GM23338 (cell line): ENCODE data around the gene GSDMA. TPM values are rescaled to one million over a fixed set of nuclear protein-coding genes. Genes with fewer than 3 reads are reported as not detected.

ENCODE experiments used
- ATAC-seq: fragments of 200-7000 bp; cut with Tn5 transposase; 3 replicates; pipeline ENCODE4 v1.9.1; 2020
- DNase-seq: peaks from one replicate; pipeline ENCODE4 v3.0.0-alpha.2; 2015; ENCODE audit warnings: low spot score
- H2AFZ ChIP-seq: fragments of 200-600 bp; sonication (generic); 2 replicates; pipeline ENCODE4 v1.8.0; 2016; ENCODE audit warnings: antibody characterized with exemption, mild to moderate bottlenecking, moderate library complexity
- H3F3A ChIP-seq: fragments of 200-600 bp; sonication (generic); replicated peaks from 2 replicates; pipeline ENCODE4 v1.8.0; 2017; ENCODE audit warnings: antibody characterized with exemption, mixed run types, low read depth
- H3K27ac ChIP-seq: fragments of 200-600 bp; sonication (generic); 2 replicates; pipeline ENCODE4 v1.6.1; 2016; ENCODE audit warnings: low read depth
- H3K27me3 ChIP-seq: fragments of 200-600 bp; sonication (generic); 2 replicates; pipeline ENCODE4 v1.8.0; 2016; ENCODE audit warnings: mild to moderate bottlenecking, mixed run types, moderate library complexity; ENCODE audit not compliant: insufficient read depth
- H3K36me3 ChIP-seq: fragments of 200-600 bp; sonication (generic); 2 replicates; pipeline ENCODE4 v1.8.0; 2016; ENCODE audit warnings: mild to moderate bottlenecking; ENCODE audit not compliant: insufficient read depth
- H3K4me1 ChIP-seq: fragments of 200-600 bp; sonication (generic); 2 replicates; pipeline ENCODE4 v1.8.0; 2016; ENCODE audit warnings: mild to moderate bottlenecking, moderate library complexity; ENCODE audit not compliant: insufficient read depth
- H3K4me2 ChIP-seq: fragments of 200-600 bp; sonication (generic); 2 replicates; pipeline ENCODE4 v1.7.1; 2017; ENCODE audit warnings: mixed run types
- H3K4me3 ChIP-seq: fragments of 200-600 bp; sonication (generic); 2 replicates; pipeline ENCODE4 v1.6.1; 2016; ENCODE audit warnings: mixed run types
- H3K79me2 ChIP-seq: fragments of 200-600 bp; sonication (generic); replicated peaks from 2 replicates; pipeline ENCODE4 v1.8.0; 2017; ENCODE audit warnings: mild to moderate bottlenecking; ENCODE audit not compliant: insufficient read depth
- H3K9me2 ChIP-seq: fragments of 200-600 bp; sonication (generic); 2 replicates; pipeline ENCODE4 v1.8.0; 2017; ENCODE audit not compliant: insufficient read depth
- H4K20me1 ChIP-seq: fragments of 200-600 bp; sonication (generic); replicated peaks from 2 replicates; pipeline ENCODE4 v1.8.0; 2017; ENCODE audit warnings: mild to moderate bottlenecking; ENCODE audit not compliant: insufficient read depth
- H3K27ac Mint-ChIP-seq: 2 replicates; pipeline ENCODE4 v1.8.0; 2020; ENCODE audit warnings: inconsistent platforms, mild to moderate bottlenecking, moderate library complexity, mixed read lengths
- H3K27me3 Mint-ChIP-seq: 3 replicates; pipeline ENCODE4 v1.8.0; 2022; ENCODE audit warnings: low read depth, mild to moderate bottlenecking, moderate library complexity, mixed read lengths, inconsistent platforms; ENCODE audit not compliant: insufficient read depth, poor library complexity
- H3K36me3 Mint-ChIP-seq: 3 replicates; pipeline ENCODE4 v1.8.0; 2021; ENCODE audit warnings: low read depth, mild to moderate bottlenecking, inconsistent platforms, moderate library complexity, mixed read lengths
- H3K4me1 Mint-ChIP-seq: 3 replicates; pipeline ENCODE4 v1.8.0; 2020; ENCODE audit warnings: mild to moderate bottlenecking, inconsistent platforms, mixed read lengths
- H3K4me3 Mint-ChIP-seq: 3 replicates; pipeline ENCODE4 v1.8.0; 2021; ENCODE audit warnings: moderate library complexity, mild to moderate bottlenecking, inconsistent platforms, mixed read lengths
- H3K9me3 Mint-ChIP-seq: 3 replicates; pipeline ENCODE4 v1.8.0; 2020; ENCODE audit warnings: moderate library complexity, mild to moderate bottlenecking, inconsistent platforms, mixed read lengths
- CREB1 ChIP-seq: fragments of 250-450 bp; sonication (Bioruptor Pico); IDR thresholded peaks from 2 replicates; pipeline ENCODE4 v1.5.0; 2020; ENCODE audit warnings: low read depth, mild to moderate bottlenecking, moderate library complexity
- ETS1 ChIP-seq: IDR thresholded peaks from 2 replicates; pipeline ENCODE4 v1.6.1; 2016; ENCODE audit warnings: antibody characterized with exemption
- EZH2 ChIP-seq: fragments of 200-600 bp; sonication (generic); IDR thresholded peaks from one replicate; pipeline ENCODE4 v1.8.0; 2017; ENCODE audit warnings: antibody characterized with exemption, mild to moderate bottlenecking, low read depth; ENCODE audit not compliant: unreplicated experiment
- EZH2phosphoT487 ChIP-seq: fragments of 200-600 bp; sonication (generic); IDR thresholded peaks from one replicate; pipeline ENCODE4 v1.8.1; 2018; ENCODE audit warnings: antibody characterized with exemption; ENCODE audit not compliant: unreplicated experiment
- JUNB ChIP-seq: IDR thresholded peaks from one replicate; pipeline ENCODE4 v1.6.1; 2016; ENCODE audit warnings: antibody characterized with exemption; ENCODE audit not compliant: unreplicated experiment
- NANOG ChIP-seq: IDR thresholded peaks from 2 replicates; pipeline ENCODE4 v1.6.1; 2016; ENCODE audit warnings: antibody characterized with exemption, borderline replicate concordance
- POLR2AphosphoS5 ChIP-seq: IDR thresholded peaks from 2 replicates; pipeline ENCODE4 v1.6.1; 2016; ENCODE audit warnings: antibody characterized with exemption, low read depth
- STAT1 ChIP-seq: IDR thresholded peaks from one replicate; pipeline ENCODE4 v1.6.1; 2016; ENCODE audit warnings: antibody characterized with exemption; ENCODE audit not compliant: unreplicated experiment
- ZNF114 ChIP-seq: fragments of 250-450 bp; sonication (Bioruptor Pico); IDR thresholded peaks from 2 replicates; pipeline ENCODE4 v1.5.0; 2020; ENCODE audit warnings: mild to moderate bottlenecking, moderate library complexity
- ZNF331 ChIP-seq: fragments of 250-450 bp; sonication (Bioruptor Pico); IDR thresholded peaks from 2 replicates; pipeline ENCODE4 v1.5.0; 2020; ENCODE audit warnings: low read depth, mild to moderate bottlenecking, moderate library complexity
- polyA plus RNA-seq: library from polyadenylated mRNA; unstranded; fragments of >200 nt; fragmentation: Nextera tagmentation; extraction: Ambion mirVana; gene quantifications from 2 replicates; pipeline ENCODE4 v1.2.1, GENCODE V29; 2016
- total RNA-seq: library from RNA; depleted of rRNA; stranded (reverse); fragments of >200 nt; shearing (Covaris generic); gene quantifications from 2 replicates; pipeline ENCODE4 v1.2.3, GENCODE V29; 2014
- TF ChIP-seq, protein P1 (sequence below), 2 experiments: fragments of 200-600 bp in 1 of 2; sonication (generic) in 1 of 2; conservative IDR thresholded peaks; 2 replicates each; pipeline versions ENCODE4 v1.5.1 to v1.6.1; 2016 to 2017; ENCODE audit warnings: antibody characterized with exemption in 2 of 2, low read depth in 2 of 2, mild to moderate bottlenecking in 2 of 2, moderate library complexity in 1 of 2
- TF ChIP-seq, protein P2 (sequence below): fragments of 250-450 bp; sonication (Bioruptor Pico); IDR thresholded peaks from 2 replicates; pipeline ENCODE4 v1.5.0; 2020; ENCODE audit warnings: mild to moderate bottlenecking, moderate library complexity
- TF ChIP-seq, protein P3 (sequence below): IDR thresholded peaks from one replicate; pipeline ENCODE4 v1.6.1; 2018; ENCODE audit warnings: antibody characterized with exemption; ENCODE audit not compliant: unreplicated experiment

The GSDMA gene
- total and polyA plus RNA-seq, 2 experiments from 2014 or later: not detected

DNA sequence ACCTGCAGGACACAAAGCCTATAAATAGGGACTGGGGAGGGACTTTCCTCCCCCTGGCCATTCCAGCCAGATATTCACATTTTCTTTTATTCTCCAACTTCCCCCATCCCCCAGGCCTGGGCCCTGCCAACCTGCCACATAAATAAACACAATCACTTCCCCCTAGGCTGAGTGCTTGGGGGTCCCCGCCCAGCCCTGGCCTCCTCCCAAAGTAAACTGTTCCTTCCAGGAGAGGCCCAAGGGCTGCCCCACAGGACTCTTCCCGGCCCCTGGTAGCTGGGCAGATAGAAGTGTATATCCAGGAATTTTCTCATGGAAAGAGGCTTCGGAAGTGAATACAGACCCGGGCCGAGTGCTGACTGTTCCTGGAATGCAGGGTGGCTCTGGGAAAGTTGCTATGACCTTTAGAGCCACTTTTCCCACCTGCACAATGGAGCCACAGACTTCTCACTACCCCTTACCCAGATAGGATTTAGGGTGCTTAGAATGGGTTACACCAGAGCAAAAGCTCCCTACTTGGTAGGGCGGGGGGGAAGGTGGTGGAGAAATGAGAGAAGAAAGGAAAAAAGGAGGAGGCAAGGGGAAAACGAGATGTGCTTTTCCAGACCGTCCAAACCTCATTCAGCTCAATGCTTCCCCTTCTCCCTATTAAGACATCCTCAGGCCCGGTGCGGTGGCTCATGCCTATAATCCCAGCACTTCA lies 60.9 kb downstream of the GSDMA start:
- Histone ChIP-seq H3K4me2 (no peak overlapping the region), H3F3A (peaks cover 18% of the 10 kb centered on the region), H3K4me3 (no peak overlapping the region), H3K4me1 (peaks cover 11% of the 10 kb centered on the region), H3K27ac (0 out of 2 replicates have a peak overlapping the region, but pooled peaks have one; percentile 32), H4K20me1 (no peaks in the 10 kb centered on the region), H3K27me3 (no peaks in the 10 kb centered on the region), H3K9me2 (no peaks in the 10 kb centered on the region), H2AFZ (no peak overlapping the region), H3K36me3 (peaks cover 15% of the 10 kb centered on the region; the same call in 1 of the 2 replicates), H3K79me2 (no peaks in the 10 kb centered on the region)
- H3K36me3 Mint-ChIP-seq: peaks cover 63% of the 10 kb centered on the region
- H3K27ac Mint-ChIP-seq: no peak overlapping the region; the same call in 1 of the 2 replicates
- no peak overlapping the region for H3K4me3 Mint-ChIP-seq
- no peaks in the 10 kb centered on the region for H3K9me3 Mint-ChIP-seq
- TF ChIP-seq, protein P1, sequence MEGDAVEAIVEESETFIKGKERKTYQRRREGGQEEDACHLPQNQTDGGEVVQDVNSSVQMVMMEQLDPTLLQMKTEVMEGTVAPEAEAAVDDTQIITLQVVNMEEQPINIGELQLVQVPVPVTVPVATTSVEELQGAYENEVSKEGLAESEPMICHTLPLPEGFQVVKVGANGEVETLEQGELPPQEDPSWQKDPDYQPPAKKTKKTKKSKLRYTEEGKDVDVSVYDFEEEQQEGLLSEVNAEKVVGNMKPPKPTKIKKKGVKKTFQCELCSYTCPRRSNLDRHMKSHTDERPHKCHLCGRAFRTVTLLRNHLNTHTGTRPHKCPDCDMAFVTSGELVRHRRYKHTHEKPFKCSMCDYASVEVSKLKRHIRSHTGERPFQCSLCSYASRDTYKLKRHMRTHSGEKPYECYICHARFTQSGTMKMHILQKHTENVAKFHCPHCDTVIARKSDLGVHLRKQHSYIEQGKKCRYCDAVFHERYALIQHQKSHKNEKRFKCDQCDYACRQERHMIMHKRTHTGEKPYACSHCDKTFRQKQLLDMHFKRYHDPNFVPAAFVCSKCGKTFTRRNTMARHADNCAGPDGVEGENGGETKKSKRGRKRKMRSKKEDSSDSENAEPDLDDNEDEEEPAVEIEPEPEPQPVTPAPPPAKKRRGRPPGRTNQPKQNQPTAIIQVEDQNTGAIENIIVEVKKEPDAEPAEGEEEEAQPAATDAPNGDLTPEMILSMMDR (conservative IDR thresholded peaks at IDR 0.05; ENCODE audit: low read depth in 2 of 2): no peak
- TF ChIP-seq, protein P2, sequence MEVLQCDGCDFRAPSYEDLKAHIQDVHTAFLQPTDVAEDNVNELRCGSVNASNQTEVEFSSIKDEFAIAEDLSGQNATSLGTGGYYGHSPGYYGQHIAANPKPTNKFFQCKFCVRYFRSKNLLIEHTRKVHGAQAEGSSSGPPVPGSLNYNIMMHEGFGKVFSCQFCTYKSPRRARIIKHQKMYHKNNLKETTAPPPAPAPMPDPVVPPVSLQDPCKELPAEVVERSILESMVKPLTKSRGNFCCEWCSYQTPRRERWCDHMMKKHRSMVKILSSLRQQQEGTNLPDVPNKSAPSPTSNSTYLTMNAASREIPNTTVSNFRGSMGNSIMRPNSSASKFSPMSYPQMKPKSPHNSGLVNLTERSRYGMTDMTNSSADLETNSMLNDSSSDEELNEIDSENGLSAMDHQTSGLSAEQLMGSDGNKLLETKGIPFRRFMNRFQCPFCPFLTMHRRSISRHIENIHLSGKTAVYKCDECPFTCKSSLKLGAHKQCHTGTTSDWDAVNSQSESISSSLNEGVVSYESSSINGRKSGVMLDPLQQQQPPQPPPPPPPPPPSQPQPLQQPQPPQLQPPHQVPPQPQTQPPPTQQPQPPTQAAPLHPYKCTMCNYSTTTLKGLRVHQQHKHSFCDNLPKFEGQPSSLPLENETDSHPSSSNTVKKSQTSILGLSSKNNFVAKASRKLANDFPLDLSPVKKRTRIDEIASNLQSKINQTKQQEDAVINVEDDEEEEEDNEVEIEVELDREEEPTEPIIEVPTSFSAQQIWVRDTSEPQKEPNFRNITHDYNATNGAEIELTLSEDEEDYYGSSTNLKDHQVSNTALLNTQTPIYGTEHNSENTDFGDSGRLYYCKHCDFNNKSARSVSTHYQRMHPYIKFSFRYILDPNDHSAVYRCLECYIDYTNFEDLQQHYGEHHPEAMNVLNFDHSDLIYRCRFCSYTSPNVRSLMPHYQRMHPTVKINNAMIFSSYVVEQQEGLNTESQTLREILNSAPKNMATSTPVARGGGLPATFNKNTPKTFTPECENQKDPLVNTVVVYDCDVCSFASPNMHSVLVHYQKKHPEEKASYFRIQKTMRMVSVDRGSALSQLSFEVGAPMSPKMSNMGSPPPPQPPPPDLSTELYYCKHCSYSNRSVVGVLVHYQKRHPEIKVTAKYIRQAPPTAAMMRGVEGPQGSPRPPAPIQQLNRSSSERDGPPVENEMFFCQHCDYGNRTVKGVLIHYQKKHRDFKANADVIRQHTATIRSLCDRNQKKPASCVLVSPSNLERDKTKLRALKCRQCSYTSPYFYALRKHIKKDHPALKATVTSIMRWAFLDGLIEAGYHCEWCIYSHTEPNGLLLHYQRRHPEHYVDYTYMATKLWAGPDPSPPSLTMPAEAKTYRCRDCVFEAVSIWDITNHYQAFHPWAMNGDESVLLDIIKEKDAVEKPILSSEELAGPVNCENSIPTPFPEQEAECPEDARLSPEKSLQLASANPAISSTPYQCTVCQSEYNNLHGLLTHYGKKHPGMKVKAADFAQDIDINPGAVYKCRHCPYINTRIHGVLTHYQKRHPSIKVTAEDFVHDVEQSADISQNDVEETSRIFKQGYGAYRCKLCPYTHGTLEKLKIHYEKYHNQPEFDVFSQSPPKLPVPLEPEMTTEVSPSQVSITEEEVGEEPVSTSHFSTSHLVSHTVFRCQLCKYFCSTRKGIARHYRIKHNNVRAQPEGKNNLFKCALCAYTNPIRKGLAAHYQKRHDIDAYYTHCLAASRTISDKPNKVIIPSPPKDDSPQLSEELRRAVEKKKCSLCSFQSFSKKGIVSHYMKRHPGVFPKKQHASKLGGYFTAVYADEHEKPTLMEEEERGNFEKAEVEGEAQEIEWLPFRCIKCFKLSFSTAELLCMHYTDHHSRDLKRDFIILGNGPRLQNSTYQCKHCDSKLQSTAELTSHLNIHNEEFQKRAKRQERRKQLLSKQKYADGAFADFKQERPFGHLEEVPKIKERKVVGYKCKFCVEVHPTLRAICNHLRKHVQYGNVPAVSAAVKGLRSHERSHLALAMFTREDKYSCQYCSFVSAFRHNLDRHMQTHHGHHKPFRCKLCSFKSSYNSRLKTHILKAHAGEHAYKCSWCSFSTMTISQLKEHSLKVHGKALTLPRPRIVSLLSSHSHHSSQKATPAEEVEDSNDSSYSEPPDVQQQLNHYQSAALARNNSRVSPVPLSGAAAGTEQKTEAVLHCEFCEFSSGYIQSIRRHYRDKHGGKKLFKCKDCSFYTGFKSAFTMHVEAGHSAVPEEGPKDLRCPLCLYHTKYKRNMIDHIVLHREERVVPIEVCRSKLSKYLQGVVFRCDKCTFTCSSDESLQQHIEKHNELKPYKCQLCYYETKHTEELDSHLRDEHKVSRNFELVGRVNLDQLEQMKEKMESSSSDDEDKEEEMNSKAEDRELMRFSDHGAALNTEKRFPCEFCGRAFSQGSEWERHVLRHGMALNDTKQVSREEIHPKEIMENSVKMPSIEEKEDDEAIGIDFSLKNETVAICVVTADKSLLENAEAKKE (CRISPR knock-in tag): no peak
- no peak for TF ChIP-seq ZNF331 (CRISPR knock-in tag)
- no peak for TF ChIP-seq ZNF114 (CRISPR knock-in tag)
- TF ChIP-seq ETS1: no peak
- no peak for TF ChIP-seq NANOG
- TF ChIP-seq CREB1 (CRISPR knock-in tag): no peak
- TF ChIP-seq STAT1: no peak
- TF ChIP-seq EZH2: no peak
- TF ChIP-seq, protein P3, sequence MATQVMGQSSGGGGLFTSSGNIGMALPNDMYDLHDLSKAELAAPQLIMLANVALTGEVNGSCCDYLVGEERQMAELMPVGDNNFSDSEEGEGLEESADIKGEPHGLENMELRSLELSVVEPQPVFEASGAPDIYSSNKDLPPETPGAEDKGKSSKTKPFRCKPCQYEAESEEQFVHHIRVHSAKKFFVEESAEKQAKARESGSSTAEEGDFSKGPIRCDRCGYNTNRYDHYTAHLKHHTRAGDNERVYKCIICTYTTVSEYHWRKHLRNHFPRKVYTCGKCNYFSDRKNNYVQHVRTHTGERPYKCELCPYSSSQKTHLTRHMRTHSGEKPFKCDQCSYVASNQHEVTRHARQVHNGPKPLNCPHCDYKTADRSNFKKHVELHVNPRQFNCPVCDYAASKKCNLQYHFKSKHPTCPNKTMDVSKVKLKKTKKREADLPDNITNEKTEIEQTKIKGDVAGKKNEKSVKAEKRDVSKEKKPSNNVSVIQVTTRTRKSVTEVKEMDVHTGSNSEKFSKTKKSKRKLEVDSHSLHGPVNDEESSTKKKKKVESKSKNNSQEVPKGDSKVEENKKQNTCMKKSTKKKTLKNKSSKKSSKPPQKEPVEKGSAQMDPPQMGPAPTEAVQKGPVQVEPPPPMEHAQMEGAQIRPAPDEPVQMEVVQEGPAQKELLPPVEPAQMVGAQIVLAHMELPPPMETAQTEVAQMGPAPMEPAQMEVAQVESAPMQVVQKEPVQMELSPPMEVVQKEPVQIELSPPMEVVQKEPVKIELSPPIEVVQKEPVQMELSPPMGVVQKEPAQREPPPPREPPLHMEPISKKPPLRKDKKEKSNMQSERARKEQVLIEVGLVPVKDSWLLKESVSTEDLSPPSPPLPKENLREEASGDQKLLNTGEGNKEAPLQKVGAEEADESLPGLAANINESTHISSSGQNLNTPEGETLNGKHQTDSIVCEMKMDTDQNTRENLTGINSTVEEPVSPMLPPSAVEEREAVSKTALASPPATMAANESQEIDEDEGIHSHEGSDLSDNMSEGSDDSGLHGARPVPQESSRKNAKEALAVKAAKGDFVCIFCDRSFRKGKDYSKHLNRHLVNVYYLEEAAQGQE: no peak
- TF ChIP-seq JUNB: no peak
- TF ChIP-seq POLR2AphosphoS5: no peak
- no peak for TF ChIP-seq EZH2phosphoT487
- DNase-seq (no peak), ATAC-seq (no peak)
- H3K4me1 Mint-ChIP-seq: peaks cover 17% of the 10 kb centered on the region
- H3K27me3 Mint-ChIP-seq: peaks cover 8% of the 10 kb centered on the region
